Calu3 (cell line): ENCODE measurements around the gene PROK1. TPM values are rescaled to one million over a fixed set of nuclear protein-coding genes. Genes with fewer than 3 reads are reported as not detected.

ENCODE experiments used
- BruUV-seq: library from RNA; stranded (reverse); fragments of 400-500 nt; replicated peaks from 2 replicates; lab custom pipeline; 2021; lab: Mats Ljungman, UMichigan
- CTCF ChIA-PET: fragments of 300-600 bp; sonication (Branson Sonifier 250); formaldehyde crosslinking; loops from one replicate; lab custom pipeline; 2022; ENCODE audit warnings: antibody characterized with exemption; lab: Charles Lee
- DNase-seq: peaks from one replicate; pipeline ENCODE4 v3.0.0; 2022
- H3K27ac Mint-ChIP-seq: one replicate; pipeline ENCODE4 v1.8.0; 2022; ENCODE audit warnings: mixed read lengths; ENCODE audit not compliant: unreplicated experiment
- H3K27me3 Mint-ChIP-seq: one replicate; pipeline ENCODE4 v1.8.0; 2022; ENCODE audit warnings: mixed read lengths; ENCODE audit not compliant: unreplicated experiment
- H3K36me3 Mint-ChIP-seq: one replicate; pipeline ENCODE4 v1.8.0; 2022; ENCODE audit warnings: mild to moderate bottlenecking, moderate library complexity, mixed read lengths; ENCODE audit not compliant: insufficient read depth, unreplicated experiment
- H3K4me1 Mint-ChIP-seq: one replicate; pipeline ENCODE4 v1.8.0; 2022; ENCODE audit warnings: mild to moderate bottlenecking, low read depth, mixed read lengths; ENCODE audit not compliant: unreplicated experiment
- H3K4me3 Mint-ChIP-seq: one replicate; pipeline ENCODE4 v1.8.0; 2022; ENCODE audit warnings: mild to moderate bottlenecking, low read depth, moderate library complexity, mixed read lengths; ENCODE audit not compliant: unreplicated experiment
- H3K9me3 Mint-ChIP-seq: one replicate; pipeline ENCODE4 v1.8.0; 2022; ENCODE audit warnings: low read depth, mixed read lengths; ENCODE audit not compliant: unreplicated experiment
- CTCF ChIP-seq: fragments of 200-600 bp; IDR thresholded peaks from one replicate; pipeline ENCODE4 v1.8.0; 2022; ENCODE audit warnings: antibody characterized with exemption; ENCODE audit not compliant: unreplicated experiment
- intact Hi-C: fragments of 100-400 bp; cut with micrococcal nuclease; formaldehyde crosslinking; loops from one replicate; pipeline ENCODE4 v1.10.0; 2022; ENCODE audit not compliant: unreplicated experiment
- total RNA-seq: library from RNA; stranded (reverse); gene quantifications from 2 replicates; pipeline ENCODE4 v1.2.3, GENCODE V29; 2022

PROK1 gene
- total RNA-seq, 1 experiment from 2014 or later = not detected

GRCh38 chr1:110504226-110504625, 53.3 kb downstream of the PROK1 start:
- CTCF ChIA-PET = no interaction called here

GRCh38 chr1:110505596-110505995, 54.6 kb downstream of the PROK1 start:
- no peaks in the 10 kb centered on the region for H3K36me3 Mint-ChIP-seq
- no TSS peak for BruUV-seq
- peaks cover 39% of the 10 kb centered on the region for H3K27me3 Mint-ChIP-seq
- H3K4me1 Mint-ChIP-seq = no peaks in the 10 kb centered on the region
- no peak overlapping the region for H3K4me3 Mint-ChIP-seq
- no peaks in the 10 kb centered on the region for H3K9me3 Mint-ChIP-seq
- no peak for DNase-seq
- CTCF ChIA-PET = no interaction called here
- no peak overlapping the region for H3K27ac Mint-ChIP-seq
- TF ChIP-seq CTCF = no peak
- intact Hi-C loops = no loop called here

More at GRCh38 chr1:110504226-110504625, 53.3 kb downstream of the PROK1 start:
- Mint-ChIP-seq H3K27me3 (peaks cover 52% of the 10 kb centered on the region), H3K4me3 (no peak overlapping the region), H3K9me3 (no peaks in the 10 kb centered on the region), H3K4me1 (no peaks in the 10 kb centered on the region), H3K36me3 (no peaks in the 10 kb centered on the region), H3K27ac (no peak overlapping the region)
- intact Hi-C loops = no loop called here
- TF ChIP-seq CTCF = no peak
- DNase-seq = no peak
- BruUV-seq = no TSS peak

- no peak for TF ChIP-seq CTCF
- H3K27ac Mint-ChIP-seq = no peak overlapping the region
- H3K27me3 Mint-ChIP-seq = peaks cover 38% of the 10 kb centered on the region
- CTCF ChIA-PET = no interaction called here
- H3K9me3 Mint-ChIP-seq = no peaks in the 10 kb centered on the region
- no peaks in the 10 kb centered on the region for H3K4me1 Mint-ChIP-seq
- DNase-seq = no peak
- H3K36me3 Mint-ChIP-seq = no peaks in the 10 kb centered on the region
- H3K4me3 Mint-ChIP-seq = no peak overlapping the region
- no TSS peak for BruUV-seq
- intact Hi-C loops = no loop called here
Observed at GRCh38 chr1:110506541-110506940, 55.6 kb downstream of the PROK1 start.

Other genes starting within 250 kb of the PROK1 start
- 16.0 and 24.3 TPM in 2 replicates for gene KCNC4, start 240.8 kb upstream of the PROK1 start, total RNA-seq
- 35.6 and 36.7 TPM in 2 replicates for gene RBM15, start 111.8 kb upstream of the PROK1 start, total RNA-seq
- 0.83 and 1.2 TPM in 2 replicates for gene SLC16A4, start 60.1 kb upstream of the PROK1 start, total RNA-seq
- 85.6 and 87.4 TPM in 2 replicates for gene LAMTOR5, start 43.5 kb upstream of the PROK1 start, total RNA-seq
- gene KCNA10, start 68.0 kb downstream of the PROK1 start, total RNA-seq = not detected in 2 replicates
- not detected in 2 replicates for gene KCNA2, start 155.2 kb downstream of the PROK1 start, total RNA-seq
- gene KCNA3, start 223.8 kb downstream of the PROK1 start, total RNA-seq = not detected in 2 replicates